ENCODE data around the gene LGALS9C. TPM values are rescaled to one million over a fixed set of nuclear protein-coding genes. Genes with fewer than 3 reads are reported as not detected.
"Not testable (repeated sequence)": the region's sequence is repeated elsewhere in the genome, so short reads cannot be mapped to it uniquely, and the experiment has no call there.

LGALS9C gene
- total and polyA plus RNA-seq, 2 of the 13 experiments (the other 11 are each of a cell fraction or from before 2014, with no cell fraction given) = not detected

DNA sequence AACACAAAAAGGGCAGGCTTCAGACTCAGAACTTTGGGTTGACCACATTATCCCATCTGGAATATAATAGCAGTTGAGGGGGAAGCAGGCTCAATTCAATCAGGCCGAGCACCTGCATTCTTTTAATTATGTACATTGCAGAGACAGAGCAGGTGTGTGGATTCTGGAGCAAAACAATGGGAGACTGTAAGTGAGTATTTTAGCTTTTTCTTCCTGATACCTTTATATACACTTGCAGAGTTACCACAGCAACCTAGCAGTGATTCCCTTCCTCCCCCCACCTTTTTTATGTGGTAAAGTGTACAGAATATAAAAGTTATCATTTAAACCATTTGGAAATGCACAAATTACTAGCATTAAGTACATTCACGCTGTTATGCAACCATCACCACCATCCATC is 6.8 kb upstream of the LGALS9C start:
- H3K4me2 ChIP-seq (ENCODE audit: low read depth, low read length); DNase-seq (ENCODE audit: low spot score); ATAC-seq; FAIRE-seq; H3K79me2 ChIP-seq (ENCODE audit: insufficient read depth, low read length); H3K9ac ChIP-seq (ENCODE audit: insufficient read depth, low read depth, low read length); H3K27me3 ChIP-seq (ENCODE audit: control insufficient read depth in 1 of 2, insufficient read depth in 2 of 2, low read length in 2 of 2); H3K9me3 ChIP-seq (ENCODE audit: low read length); H4K20me1 ChIP-seq (ENCODE audit: insufficient read depth, low read length); BruUV-seq (replicated peaks); POLR2A ChIA-PET; H3K4me1 ChIP-seq (ENCODE audit: insufficient read depth, low read length); H2AFZ ChIP-seq (ENCODE audit: low read length); H3K36me3 ChIP-seq (replicated peaks in 1 of 2; ENCODE audit: control insufficient read depth in 1 of 2, insufficient read depth in 2 of 2, low read length in 2 of 2); CTCF ChIA-PET (ENCODE audit: low intra/inter-chr PET ratio, low total read pairs); in situ Hi-C loops (cut with HindIII; ENCODE audit: extremely low pct_ligation_motif_present, low pct_unique_long_range_greater_than_20kb); H3K27ac ChIP-seq (ENCODE audit: extremely low read length, insufficient read depth, low read length); H3K4me3 ChIP-seq (replicated peaks in 1 of 3; ENCODE audit: insufficient read depth in 1 of 3, low read depth in 2 of 3, low read length in 3 of 3); intact Hi-C loops (cut with micrococcal nuclease; ENCODE audit: unreplicated experiment): not testable (repeated sequence)
- WGBS (ENCODE audit: low lambda C conversion rate) = 20% methylated on average over 2 of the region's 2 CpGs

DNA sequence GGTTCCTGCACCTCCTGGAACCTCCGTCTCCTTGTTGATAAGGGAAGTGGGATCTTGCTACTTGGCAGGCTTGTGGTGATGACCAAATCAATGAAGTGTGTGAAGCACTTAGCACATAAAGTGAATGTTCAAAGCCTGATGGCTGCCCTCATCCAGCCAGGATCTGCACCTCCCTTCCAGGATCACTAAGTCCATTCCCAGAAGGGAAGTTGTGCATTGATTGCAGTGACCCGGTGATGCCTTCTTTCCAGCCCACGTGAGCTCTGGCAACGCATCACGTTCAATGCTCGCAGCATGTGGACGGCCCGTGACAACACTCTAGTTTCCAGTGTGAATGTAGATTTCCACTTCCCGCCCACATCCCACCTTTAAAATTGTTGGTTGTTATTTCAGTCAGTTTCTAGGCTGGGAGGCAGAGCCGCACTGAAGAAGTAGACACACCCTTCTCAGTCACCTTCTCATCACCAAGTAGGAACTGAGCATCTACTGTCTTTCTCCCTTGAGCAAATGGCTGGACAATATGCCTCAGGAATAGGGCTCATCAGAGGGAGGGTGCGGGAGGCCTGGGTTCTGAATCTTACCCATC is 6.2 kb upstream of the LGALS9C start:
- H3K9me3 ChIP-seq (ENCODE audit: low read length); H3K4me2 ChIP-seq (ENCODE audit: low read depth, low read length); FAIRE-seq; H3K27ac ChIP-seq (ENCODE audit: extremely low read length, insufficient read depth, low read length); POLR2A ChIA-PET; DNase-seq (ENCODE audit: low spot score); H3K9ac ChIP-seq (ENCODE audit: insufficient read depth, low read depth, low read length); BruUV-seq (replicated peaks); H3K27me3 ChIP-seq (ENCODE audit: control insufficient read depth in 1 of 2, insufficient read depth in 2 of 2, low read length in 2 of 2); H3K36me3 ChIP-seq (replicated peaks in 1 of 2; ENCODE audit: control insufficient read depth in 1 of 2, insufficient read depth in 2 of 2, low read length in 2 of 2); H3K4me1 ChIP-seq (ENCODE audit: insufficient read depth, low read length); H4K20me1 ChIP-seq (ENCODE audit: insufficient read depth, low read length); H2AFZ ChIP-seq (ENCODE audit: low read length); ATAC-seq; H3K4me3 ChIP-seq (replicated peaks in 1 of 3; ENCODE audit: insufficient read depth in 1 of 3, low read depth in 2 of 3, low read length in 3 of 3); H3K79me2 ChIP-seq (ENCODE audit: insufficient read depth, low read length); intact Hi-C loops (cut with micrococcal nuclease; ENCODE audit: unreplicated experiment); CTCF ChIA-PET (ENCODE audit: low intra/inter-chr PET ratio, low total read pairs); in situ Hi-C loops (cut with HindIII; ENCODE audit: extremely low pct_ligation_motif_present, low pct_unique_long_range_greater_than_20kb): not testable (repeated sequence)
- 26% methylated on average over 3 of the region's 11 CpGs for WGBS (ENCODE audit: low lambda C conversion rate)

DNA sequence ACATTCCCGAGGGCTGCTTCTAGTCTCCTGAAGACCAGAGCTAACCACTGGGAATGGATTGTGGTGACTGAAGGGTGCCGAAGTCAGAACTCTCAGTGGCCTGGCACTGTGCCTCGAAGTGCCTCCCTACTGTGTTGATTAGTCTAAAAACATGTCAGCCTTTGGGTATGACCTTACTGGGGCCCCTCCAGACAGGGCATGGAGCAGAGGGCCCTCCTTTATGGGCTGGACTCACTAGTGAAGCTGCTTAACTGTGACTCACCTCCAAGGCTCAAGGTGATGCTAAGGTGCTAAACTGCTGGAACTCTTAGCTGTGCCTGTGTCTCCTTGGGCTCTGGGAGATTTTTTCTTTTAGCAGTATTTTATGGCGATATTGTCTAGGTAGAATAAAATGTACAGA is 2.6 kb upstream of the LGALS9C start:
- intact Hi-C loops (cut with micrococcal nuclease; ENCODE audit: unreplicated experiment); H3K4me1 ChIP-seq (ENCODE audit: insufficient read depth, low read length); H4K20me1 ChIP-seq (ENCODE audit: insufficient read depth, low read length); H3K27me3 ChIP-seq (ENCODE audit: control insufficient read depth in 1 of 2, insufficient read depth in 2 of 2, low read length in 2 of 2); BruUV-seq (replicated peaks); H3K27ac ChIP-seq (ENCODE audit: extremely low read length, insufficient read depth, low read length); H2AFZ ChIP-seq (ENCODE audit: low read length); in situ Hi-C loops (cut with HindIII; ENCODE audit: extremely low pct_ligation_motif_present, low pct_unique_long_range_greater_than_20kb); H3K9ac ChIP-seq (ENCODE audit: insufficient read depth, low read depth, low read length); DNase-seq (ENCODE audit: low spot score); H3K4me2 ChIP-seq (ENCODE audit: low read depth, low read length); H3K4me3 ChIP-seq (replicated peaks in 1 of 3; ENCODE audit: insufficient read depth in 1 of 3, low read depth in 2 of 3, low read length in 3 of 3); POLR2A ChIA-PET; H3K36me3 ChIP-seq (replicated peaks in 1 of 2; ENCODE audit: control insufficient read depth in 1 of 2, insufficient read depth in 2 of 2, low read length in 2 of 2); FAIRE-seq; CTCF ChIA-PET (ENCODE audit: low intra/inter-chr PET ratio, low total read pairs); ATAC-seq; H3K79me2 ChIP-seq (ENCODE audit: insufficient read depth, low read length); H3K9me3 ChIP-seq (ENCODE audit: low read length): not testable (repeated sequence)
- WGBS (ENCODE audit: low lambda C conversion rate) = 41% methylated on average over 2 of the region's 4 CpGs

DNA sequence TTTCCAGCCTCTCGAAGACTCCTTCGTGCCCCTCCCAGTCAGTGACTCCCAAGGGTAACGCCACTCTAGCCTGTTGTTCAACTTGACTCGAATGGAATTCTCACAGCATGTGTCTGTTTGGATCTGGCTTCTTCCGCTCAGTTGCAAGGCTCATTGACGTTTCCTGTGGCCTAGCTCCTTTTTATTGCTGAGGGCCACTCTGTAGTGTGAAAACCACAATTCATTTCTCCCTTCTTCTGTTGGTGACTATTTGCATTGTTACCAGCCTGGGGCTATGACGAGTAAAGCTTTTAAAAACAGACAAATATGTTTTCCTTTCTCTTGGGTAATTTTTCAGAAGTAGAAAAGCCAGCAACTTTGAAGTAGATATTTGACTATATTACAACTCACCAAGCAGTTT is 1.8 kb upstream of the LGALS9C start:
- H2AFZ ChIP-seq (ENCODE audit: low read length); in situ Hi-C loops (cut with HindIII; ENCODE audit: extremely low pct_ligation_motif_present, low pct_unique_long_range_greater_than_20kb); H3K79me2 ChIP-seq (ENCODE audit: insufficient read depth, low read length); H3K4me3 ChIP-seq (replicated peaks in 1 of 3; ENCODE audit: insufficient read depth in 1 of 3, low read depth in 2 of 3, low read length in 3 of 3); H3K4me1 ChIP-seq (ENCODE audit: insufficient read depth, low read length); intact Hi-C loops (cut with micrococcal nuclease; ENCODE audit: unreplicated experiment); H3K9ac ChIP-seq (ENCODE audit: insufficient read depth, low read depth, low read length); POLR2A ChIA-PET; H3K4me2 ChIP-seq (ENCODE audit: low read depth, low read length); H3K27ac ChIP-seq (ENCODE audit: extremely low read length, insufficient read depth, low read length); H4K20me1 ChIP-seq (ENCODE audit: insufficient read depth, low read length); H3K27me3 ChIP-seq (ENCODE audit: control insufficient read depth in 1 of 2, insufficient read depth in 2 of 2, low read length in 2 of 2); H3K36me3 ChIP-seq (replicated peaks in 1 of 2; ENCODE audit: control insufficient read depth in 1 of 2, insufficient read depth in 2 of 2, low read length in 2 of 2); CTCF ChIA-PET (ENCODE audit: low intra/inter-chr PET ratio, low total read pairs); BruUV-seq (replicated peaks); ATAC-seq; H3K9me3 ChIP-seq (ENCODE audit: low read length); DNase-seq (ENCODE audit: low spot score); FAIRE-seq: not testable (repeated sequence)
- WGBS (ENCODE audit: low lambda C conversion rate) = 20% methylated on average over 4 of the region's 7 CpGs
